Memory B cell (primary cell): ENCODE data around the gene EME2.
A peak's percentile ranks its signal among the peaks of the same experiment; 100 is the strongest.

Source experiments
- ATAC-seq: fragments of 150-1000 bp; cut with Tn5 transposase; 2 replicates; pipeline ENCODE4 v1.10.0; 2021; ENCODE audit warnings: low read depth, mild to moderate bottlenecking, moderate library complexity
- DNase-seq, 2 donors: peaks; one replicate each; pipeline ENCODE4 v3.0.0; 2022; ENCODE audit warnings: low spot score in 2 of 2
- H3K27ac Mint-ChIP-seq: one replicate; pipeline ENCODE4 v1.8.0; 2022; ENCODE audit warnings: mild to moderate bottlenecking, moderate library complexity, mixed read lengths
- H3K27me3 Mint-ChIP-seq: one replicate; pipeline ENCODE4 v1.8.0; 2022; ENCODE audit warnings: mixed read lengths
- H3K36me3 Mint-ChIP-seq: one replicate; pipeline ENCODE4 v1.8.0; 2022; ENCODE audit warnings: mild to moderate bottlenecking, mixed read lengths
- H3K4me1 Mint-ChIP-seq: one replicate; pipeline ENCODE4 v1.8.0; 2022; ENCODE audit warnings: mixed read lengths
- H3K4me3 Mint-ChIP-seq: one replicate; pipeline ENCODE4 v1.8.0; 2022; ENCODE audit warnings: mild to moderate bottlenecking, moderate library complexity, mixed read lengths
- H3K9me3 Mint-ChIP-seq: one replicate; pipeline ENCODE4 v1.8.0; 2022; ENCODE audit warnings: mixed read lengths

EME2 gene

DNA sequence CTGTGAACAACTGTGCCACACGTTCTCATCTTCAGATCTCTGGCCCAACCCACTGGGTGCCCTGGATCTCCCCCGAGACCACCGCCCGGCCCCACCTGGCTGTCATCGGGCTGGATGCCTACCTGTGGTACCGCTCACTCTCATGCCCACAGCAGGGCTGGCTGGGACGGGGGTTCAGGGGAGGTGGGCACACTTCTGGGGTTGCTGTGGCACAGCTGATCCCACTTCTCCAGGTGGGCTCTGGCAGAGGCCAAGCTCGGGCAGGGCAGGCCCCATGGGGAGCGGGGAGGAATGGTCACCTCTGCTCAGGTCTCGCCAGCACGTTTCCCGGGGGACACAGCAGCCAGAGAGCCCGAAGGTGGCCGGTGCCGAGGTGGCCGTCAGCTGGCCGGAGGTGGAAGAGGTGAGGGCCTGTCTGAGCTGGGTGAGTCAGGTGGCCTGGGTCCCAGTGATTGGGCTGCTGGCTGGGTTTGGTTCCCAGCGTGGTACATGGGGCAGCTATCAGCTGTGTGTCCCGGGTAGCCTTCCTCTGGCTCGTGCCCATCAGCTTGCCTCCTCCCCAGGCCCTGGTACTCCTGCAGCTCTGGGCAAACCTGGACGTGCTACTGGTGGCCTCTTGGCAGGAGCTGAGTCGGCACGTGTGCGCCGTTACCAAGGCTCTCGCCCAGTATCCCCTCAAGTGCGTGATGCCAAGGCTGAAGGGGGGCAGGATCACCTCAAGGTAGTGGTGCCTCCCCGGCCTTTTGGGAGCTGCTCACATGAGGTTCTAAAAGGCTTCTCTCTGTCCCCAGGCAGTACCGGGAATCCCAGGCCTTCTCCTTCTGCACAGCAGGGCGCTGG is 2.6 kb downstream of the EME2 start:
- Mint-ChIP-seq H3K4me1 (peaks cover 8% of the 10 kb centered on the region), H3K27me3 (no peaks in the 10 kb centered on the region), H3K4me3 (peak overlapping the region; percentile 41), H3K36me3 (peaks cover 2% of the 10 kb centered on the region), H3K27ac (no peak overlapping the region), H3K9me3 (no peaks in the 10 kb centered on the region)
- DNase-seq (no peak), ATAC-seq (no peak)

DNA sequence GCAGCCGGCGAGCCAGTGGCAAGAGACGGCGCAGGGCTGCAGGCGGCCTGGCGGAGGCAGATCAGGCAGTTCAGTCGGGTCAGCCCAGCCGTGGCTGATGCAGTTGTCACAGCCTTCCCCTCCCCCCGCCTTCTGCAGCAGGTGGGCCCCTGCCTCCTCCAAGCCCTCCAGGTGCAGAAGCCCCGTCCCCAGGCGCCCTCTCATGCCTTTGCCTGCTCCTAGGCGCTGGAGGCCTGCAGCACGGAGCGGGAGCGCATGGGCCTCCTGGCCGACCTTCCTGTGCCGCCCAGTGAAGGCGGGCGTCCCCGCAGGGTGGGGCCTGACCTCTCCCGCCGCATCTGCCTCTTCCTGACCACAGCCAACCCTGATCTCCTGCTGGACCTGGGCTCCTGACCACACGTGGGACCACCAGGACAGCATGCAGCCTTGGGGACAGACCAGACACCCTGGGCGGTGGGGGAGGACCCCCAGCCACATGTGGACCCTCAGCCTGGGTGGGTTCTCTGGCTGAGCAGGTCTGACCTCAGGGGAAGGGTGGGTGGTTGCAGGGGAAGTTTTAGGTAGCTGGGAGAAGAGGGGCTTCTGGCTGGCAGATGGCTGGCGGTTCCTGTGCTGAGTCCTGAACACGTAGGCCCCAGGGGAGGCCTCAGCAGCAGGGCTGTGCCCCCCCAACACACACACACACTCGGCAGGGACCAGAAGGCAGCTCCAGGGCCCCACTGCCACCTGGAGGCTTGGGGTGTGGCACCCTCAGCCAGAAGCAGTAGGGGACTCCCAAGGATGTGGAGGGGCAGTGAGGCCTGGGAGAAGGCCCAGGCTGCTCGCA is 3.4 kb downstream of the EME2 start:
- Mint-ChIP-seq H3K27me3 (no peaks in the 10 kb centered on the region), H3K4me1 (peaks cover 8% of the 10 kb centered on the region), H3K9me3 (no peaks in the 10 kb centered on the region), H3K36me3 (peaks cover 2% of the 10 kb centered on the region), H3K27ac (no peak overlapping the region), H3K4me3 (no peak overlapping the region)
- no peak for DNase-seq
- ATAC-seq = no peak

DNA sequence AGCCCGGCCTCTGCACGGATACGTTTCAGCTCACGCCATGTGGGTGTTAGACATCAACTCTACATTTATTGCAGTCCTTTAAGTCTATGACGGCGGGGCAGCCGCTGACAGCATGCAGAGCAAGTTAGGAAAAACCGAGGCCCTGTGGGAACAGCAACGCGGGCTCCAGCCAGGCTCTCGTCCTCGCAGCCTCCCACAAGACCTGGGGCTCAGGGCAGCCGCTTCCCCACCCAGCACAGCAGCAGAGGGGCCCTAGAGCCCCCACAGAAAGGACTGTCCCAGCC is 4.0 kb downstream of the EME2 start:
- H3K4me3 Mint-ChIP-seq = no peak overlapping the region
- peaks cover 2% of the 10 kb centered on the region for H3K36me3 Mint-ChIP-seq
- H3K9me3 Mint-ChIP-seq = no peaks in the 10 kb centered on the region
- no peak overlapping the region for H3K27ac Mint-ChIP-seq
- DNase-seq (no peak), ATAC-seq (no peak)
- no peaks in the 10 kb centered on the region for H3K27me3 Mint-ChIP-seq
- peaks cover 10% of the 10 kb centered on the region for H3K4me1 Mint-ChIP-seq

DNA sequence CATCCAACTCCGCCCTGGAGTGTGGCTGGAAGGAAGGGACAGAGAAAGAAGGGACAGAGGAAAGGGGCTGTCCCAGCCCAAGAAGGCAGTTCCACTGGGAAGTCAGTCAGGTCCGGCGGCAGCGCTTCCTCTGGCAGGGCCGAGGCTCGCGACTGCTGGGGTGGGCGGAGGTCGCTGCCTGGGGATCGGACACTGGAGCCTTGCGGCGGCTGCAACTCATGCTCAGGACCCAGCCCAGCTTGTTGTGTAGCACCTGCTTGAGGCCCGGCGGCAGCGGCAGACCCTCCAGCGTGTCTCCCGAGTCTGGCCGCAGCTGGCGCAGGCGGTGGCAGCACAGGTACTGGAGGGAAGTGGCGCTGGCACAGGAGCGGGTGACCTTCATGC is 4.4 kb downstream of the EME2 start:
- Mint-ChIP-seq H3K27ac (no peak overlapping the region), H3K4me1 (peaks cover 11% of the 10 kb centered on the region), H3K27me3 (no peaks in the 10 kb centered on the region), H3K4me3 (no peak overlapping the region), H3K9me3 (no peaks in the 10 kb centered on the region), H3K36me3 (peaks cover 2% of the 10 kb centered on the region)
- ATAC-seq (no peak), DNase-seq (no peak)

DNA sequence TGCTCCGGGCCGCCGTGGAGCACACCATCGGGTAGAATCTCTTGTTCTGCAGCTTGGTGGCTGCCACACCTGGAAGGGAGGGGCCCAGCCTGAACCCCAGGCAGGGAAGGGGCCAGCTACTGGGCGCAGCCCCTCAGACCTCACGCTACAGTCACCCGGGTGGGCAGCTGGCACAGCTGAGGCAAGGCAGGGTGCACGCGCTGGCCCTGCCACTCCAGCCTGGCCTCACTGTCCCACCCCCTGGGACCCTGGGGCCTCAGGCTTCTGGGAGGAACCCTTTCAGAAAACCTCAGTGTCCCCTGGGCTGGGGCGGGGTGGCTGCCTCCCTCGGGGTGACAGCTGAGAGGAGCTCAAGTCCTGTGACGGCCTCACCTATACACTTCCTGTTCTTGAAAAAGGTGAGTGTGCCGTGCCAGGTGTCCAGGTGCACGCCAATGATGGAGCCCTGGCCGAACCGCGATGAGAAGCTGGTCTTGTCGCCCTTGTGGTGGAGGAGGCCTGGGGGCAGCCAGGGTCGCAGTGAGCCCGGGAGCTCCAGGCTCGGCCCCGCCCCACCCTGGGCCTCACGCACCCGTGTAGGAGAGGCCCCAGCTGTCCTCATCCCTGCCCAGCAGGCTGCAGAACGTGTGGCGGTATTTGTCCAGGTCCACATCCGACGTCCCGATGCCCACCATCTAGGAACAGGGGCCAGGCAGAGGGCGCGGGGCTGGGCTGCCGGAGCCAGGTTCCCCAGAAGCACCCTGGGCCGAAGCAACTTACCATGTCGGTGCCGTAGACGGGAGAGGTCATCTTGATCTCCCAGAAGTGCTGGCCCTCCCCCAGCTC is 5.0 kb downstream of the EME2 start:
- DNase-seq (no peak), ATAC-seq (no peak)
- no peaks in the 10 kb centered on the region for H3K9me3 Mint-ChIP-seq
- H3K27ac Mint-ChIP-seq = no peak overlapping the region
- H3K4me1 Mint-ChIP-seq = peaks cover 8% of the 10 kb centered on the region
- H3K4me3 Mint-ChIP-seq = no peak overlapping the region
- H3K36me3 Mint-ChIP-seq = peaks cover 2% of the 10 kb centered on the region
- no peaks in the 10 kb centered on the region for H3K27me3 Mint-ChIP-seq

DNA sequence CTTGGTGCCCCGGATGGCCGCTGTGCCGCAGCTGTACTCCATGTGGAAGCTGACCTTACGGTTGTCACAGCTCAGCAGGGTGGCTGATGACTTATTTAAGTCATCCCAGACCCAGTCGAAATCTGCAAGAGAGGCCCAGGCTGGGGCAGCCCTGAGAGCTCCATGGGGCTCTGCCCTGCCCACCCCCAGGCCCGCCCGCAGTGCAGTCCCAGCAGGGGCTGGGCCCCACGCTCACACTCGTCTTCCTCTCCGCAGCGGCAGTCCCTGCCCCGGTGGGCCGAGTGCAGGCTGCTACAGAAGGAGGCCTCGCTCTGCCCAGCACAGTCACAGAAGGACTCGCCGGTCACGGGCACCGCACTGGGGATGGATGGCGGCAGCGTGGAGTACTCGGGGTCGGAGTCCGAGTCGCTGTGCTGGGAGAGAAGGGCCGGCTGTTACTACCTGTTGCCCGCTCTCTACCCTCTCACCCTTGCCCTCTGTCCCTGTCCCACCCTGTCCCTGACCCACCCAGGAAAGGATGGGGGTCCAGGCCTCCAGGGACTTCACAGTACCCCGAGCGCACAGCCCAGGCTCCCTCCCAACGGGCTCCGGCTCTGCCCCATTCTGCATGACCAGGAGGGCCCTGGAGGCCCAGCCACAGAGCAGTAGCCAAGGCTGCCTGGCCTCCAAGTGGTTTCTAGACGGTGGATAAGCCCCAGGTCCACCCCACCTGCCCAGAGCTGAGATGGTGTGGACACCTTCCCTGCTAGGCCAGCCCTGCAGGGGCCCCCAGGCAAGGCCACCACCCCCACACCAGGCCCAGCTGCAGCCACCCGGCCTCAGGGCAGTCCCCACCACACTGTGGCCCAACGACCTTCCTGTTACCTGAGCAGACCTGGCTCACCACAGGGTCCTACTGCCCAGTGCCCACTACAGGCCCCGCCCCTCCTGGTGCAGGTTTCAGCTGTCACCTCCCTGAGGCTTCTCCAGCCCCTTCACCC is 5.9 kb downstream of the EME2 start:
- Mint-ChIP-seq H3K9me3 (no peaks in the 10 kb centered on the region), H3K4me3 (no peak overlapping the region), H3K4me1 (peaks cover 11% of the 10 kb centered on the region), H3K36me3 (peaks cover 2% of the 10 kb centered on the region), H3K27me3 (no peaks in the 10 kb centered on the region), H3K27ac (no peak overlapping the region)
- DNase-seq = no peak
- no peak for ATAC-seq

DNA sequence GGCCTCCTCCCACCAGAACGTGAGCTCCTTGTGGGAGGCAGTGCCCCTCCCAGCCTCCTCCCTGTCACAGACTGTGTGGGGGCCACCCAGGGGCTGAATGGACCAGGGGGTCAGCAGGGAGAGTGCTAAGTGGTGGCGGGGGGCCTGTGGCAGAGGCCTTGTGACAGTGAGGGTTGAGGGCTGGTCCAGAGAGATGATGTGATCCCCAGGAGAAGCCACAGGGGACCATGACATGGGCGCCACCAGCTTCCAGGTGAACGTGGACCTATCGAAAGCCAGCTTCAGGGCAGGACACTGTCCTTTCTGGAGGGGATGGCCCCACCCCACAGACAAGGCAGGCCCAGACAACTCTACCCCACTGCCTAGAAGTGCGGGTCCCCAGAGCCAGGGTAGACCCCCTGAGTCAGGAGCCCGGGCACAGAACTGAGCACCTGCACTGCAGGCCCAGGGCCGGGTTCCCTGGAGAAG is 6.7 kb downstream of the EME2 start:
- H3K27me3 Mint-ChIP-seq = no peaks in the 10 kb centered on the region
- no peak overlapping the region for H3K4me3 Mint-ChIP-seq

DNA sequence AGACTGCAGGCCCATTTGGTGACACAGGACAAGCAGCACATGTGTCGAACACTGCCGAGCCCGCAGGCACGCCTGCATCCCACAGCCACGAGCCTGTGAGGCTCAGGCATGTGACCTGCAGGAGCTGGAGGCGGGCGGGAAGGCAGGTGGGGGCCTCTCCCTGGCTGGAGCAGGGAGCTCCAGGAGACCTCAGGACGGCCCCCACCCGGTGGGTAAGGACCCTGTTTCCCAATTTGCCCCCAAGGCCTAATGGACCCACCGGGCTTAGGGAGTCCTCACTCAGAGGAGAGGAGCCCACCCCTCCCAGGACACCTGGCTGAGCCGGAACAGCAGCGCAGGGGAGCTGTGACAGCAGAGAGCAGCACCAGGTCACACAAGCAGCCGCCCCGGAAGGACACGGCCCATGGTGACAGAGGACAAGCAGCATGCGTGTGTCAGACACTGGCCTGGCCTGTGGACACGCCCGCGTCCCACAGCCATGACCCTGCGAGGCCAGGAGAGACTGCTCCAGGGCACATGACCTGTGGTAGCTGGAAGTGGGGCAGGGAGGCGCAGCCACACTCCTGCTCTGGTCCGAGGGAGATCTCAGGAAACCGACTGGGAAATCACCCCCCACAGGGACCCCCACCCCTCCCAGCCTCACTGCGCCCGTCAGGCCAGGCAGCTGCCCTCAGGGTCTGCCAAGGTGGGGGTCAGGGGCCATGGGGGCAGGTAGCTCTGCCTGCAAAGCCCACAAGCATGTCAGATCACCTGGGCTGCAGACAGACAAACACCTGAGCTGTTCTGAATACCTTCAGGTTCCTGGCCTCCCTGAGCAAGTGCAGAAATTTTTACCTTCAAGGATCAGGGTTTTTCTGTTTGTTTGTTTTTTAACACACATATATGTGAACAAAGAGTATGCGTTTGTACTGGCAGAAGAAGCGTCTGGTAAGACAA is 7.4 kb downstream of the EME2 start:
- Mint-ChIP-seq H3K27ac (no peak overlapping the region), H3K27me3 (no peaks in the 10 kb centered on the region), H3K4me3 (no peak overlapping the region), H3K36me3 (peaks cover 2% of the 10 kb centered on the region), H3K9me3 (no peaks in the 10 kb centered on the region), H3K4me1 (peaks cover 12% of the 10 kb centered on the region)
- DNase-seq (no peak), ATAC-seq (no peak)

More for the DNA sequence above, 6.7 kb downstream of the EME2 start:
- H3K9me3 Mint-ChIP-seq = no peaks in the 10 kb centered on the region
- no peak for DNase-seq
- ATAC-seq = no peak
- H3K4me1 Mint-ChIP-seq = peaks cover 11% of the 10 kb centered on the region
- no peak overlapping the region for H3K27ac Mint-ChIP-seq
- H3K36me3 Mint-ChIP-seq = peaks cover 2% of the 10 kb centered on the region

DNA sequence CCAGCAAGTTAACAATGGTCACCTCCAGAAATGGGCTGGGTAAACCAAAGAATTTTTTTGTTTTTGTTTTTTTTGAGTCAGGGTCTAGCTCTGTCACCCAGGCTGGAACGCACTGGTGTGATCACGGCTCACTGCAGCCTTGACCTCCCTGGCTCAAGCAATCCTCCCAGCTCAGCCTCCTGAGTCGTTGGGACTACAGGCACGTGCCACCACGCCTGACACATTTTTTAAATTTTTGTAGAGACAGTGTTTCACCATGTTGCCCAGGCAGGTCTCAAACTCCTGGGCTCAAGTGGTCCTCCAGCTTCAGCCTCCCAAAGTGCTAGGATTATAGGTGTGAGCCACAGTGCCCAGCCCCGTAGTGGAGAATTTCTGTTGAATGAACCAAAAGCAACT is 8.1 kb downstream of the EME2 start:
- Mint-ChIP-seq H3K36me3 (peaks cover 2% of the 10 kb centered on the region), H3K4me1 (peaks cover 13% of the 10 kb centered on the region), H3K27ac (no peak overlapping the region), H3K4me3 (peak overlapping the region; percentile 14), H3K9me3 (no peaks in the 10 kb centered on the region), H3K27me3 (no peaks in the 10 kb centered on the region)
- ATAC-seq = no peak
- DNase-seq = no peak

DNA sequence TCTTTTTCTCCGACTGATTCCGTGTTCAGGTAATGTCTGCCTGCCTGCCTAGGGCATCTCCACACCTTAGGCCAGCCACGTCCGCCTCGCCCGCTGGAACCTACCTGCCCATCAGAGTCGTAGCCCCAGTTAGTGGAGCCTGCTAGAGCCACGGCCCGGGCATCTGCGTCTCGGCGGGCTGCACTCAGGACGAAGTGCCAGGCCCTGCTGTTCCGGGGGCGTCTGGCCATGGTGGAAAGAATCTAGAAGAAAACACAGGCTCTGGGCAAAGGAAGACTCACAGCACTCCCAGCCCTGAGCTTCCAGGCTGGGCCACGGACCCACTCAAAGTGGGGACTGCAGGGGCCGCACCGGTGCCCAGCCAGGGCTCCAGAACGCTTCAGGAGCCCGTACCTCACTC is 8.6 kb downstream of the EME2 start:
- Mint-ChIP-seq H3K36me3 (peaks cover 2% of the 10 kb centered on the region), H3K4me3 (peak overlapping the region; percentile 83), H3K27me3 (no peaks in the 10 kb centered on the region), H3K27ac (peak overlapping the region; percentile 43), H3K4me1 (peaks cover 13% of the 10 kb centered on the region), H3K9me3 (no peaks in the 10 kb centered on the region)
- DNase-seq (peak in 1 of 2 donors; percentile 10), ATAC-seq (no peak)

DNA sequence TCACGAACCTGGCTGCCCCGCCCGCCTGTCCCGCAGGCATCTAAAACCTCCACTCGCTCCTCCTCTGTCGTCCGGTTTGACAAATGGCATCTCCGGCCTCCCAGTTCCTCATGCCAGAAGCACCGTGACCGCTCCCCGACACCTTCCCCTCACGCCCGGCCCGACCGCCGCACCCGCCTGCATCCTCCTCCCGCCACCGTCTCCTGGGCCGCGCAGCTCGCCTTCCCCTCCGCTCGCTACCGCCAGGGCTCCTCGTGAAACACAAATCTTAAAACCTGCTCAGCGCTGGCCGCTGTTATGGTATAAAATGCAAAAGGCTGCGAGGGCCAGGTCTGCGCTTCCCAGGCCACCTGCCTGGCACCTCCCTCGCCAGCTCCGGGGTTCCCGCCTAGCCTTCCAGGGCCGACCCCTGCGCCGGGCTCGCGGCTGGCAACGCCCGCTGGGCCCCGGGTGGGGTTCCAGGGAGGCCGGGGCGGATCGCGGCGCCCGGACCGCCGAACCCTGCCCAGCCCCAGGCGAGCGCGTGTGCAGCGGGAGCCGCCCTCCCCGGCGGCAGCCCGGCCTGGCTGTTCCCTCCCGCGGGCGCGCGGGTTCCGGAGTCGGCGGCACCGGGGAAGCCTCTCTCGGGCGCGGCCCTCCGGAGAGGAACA is 9.3 kb downstream of the EME2 start:
- Mint-ChIP-seq H3K4me1 (peaks cover 13% of the 10 kb centered on the region), H3K36me3 (peaks cover 2% of the 10 kb centered on the region), H3K27me3 (no peaks in the 10 kb centered on the region), H3K9me3 (no peaks in the 10 kb centered on the region), H3K4me3 (peak overlapping the region; percentile 88), H3K27ac (peak overlapping the region; percentile 43)
- ATAC-seq (peak; percentile 8), DNase-seq (no peak)
